Ovary (tissue), 9 donors: Measurements from ENCODE around the gene REELD1. TPM values are rescaled to one million over a fixed set of nuclear protein-coding genes. Genes with fewer than 3 reads are reported as not detected.

ENCODE experiments used
- DNase-seq, 5 donors: peaks; one replicate each; pipeline ENCODE4 v3.0.0-alpha.2; 2019 to 2020
- H3K27ac ChIP-seq, 2 donors: fragments of 200-600 bp; one replicate each; pipeline versions ENCODE4 v1.5.1 to v1.8.0; 2019 to 2022
- H3K27me3 ChIP-seq: fragments of 200-600 bp; one replicate; pipeline ENCODE4 v1.8.0; 2022
- H3K36me3 ChIP-seq: fragments of 200-600 bp; sonication (generic); one replicate; pipeline ENCODE4 v1.5.1; 2019
- H3K4me1 ChIP-seq: one replicate; pipeline ENCODE4 v1.8.1; 2013; ENCODE audit warnings: mild to moderate bottlenecking, moderate library complexity; ENCODE audit not compliant: insufficient read depth
- H3K4me3 ChIP-seq: fragments of 200-600 bp; sonication (generic); one replicate; pipeline ENCODE4 v1.5.1; 2017
- H3K9me3 ChIP-seq, 2 donors: fragments of 200-600 bp in 1 of 2; sonication (generic) in 1 of 2; one replicate each; pipeline versions ENCODE4 v1.5.1 to v1.8.1; 2013 to 2019; ENCODE audit warnings: mild to moderate bottlenecking in 1 of 2, moderate library complexity in 1 of 2
- EP300 ChIP-seq: sonication (generic); formaldehyde crosslinking; IDR thresholded peaks from one replicate; pipeline ENCODE4 v1.6.1; 2017; ENCODE audit warnings: antibody characterized with exemption
- POLR2A ChIP-seq: fragments of 450-650 bp; IDR thresholded peaks from one replicate; pipeline ENCODE4 v1.6.1; 2017; ENCODE audit warnings: antibody characterized with exemption, mild to moderate bottlenecking, moderate library complexity
- WGBS, 3 donors: extraction: QIAGEN DNeasy Blood & Tissue Kit in 1 of 3; methylation state at CpG; one replicate each; pipeline versions ENCODE4 v1.1.5 to v1.1.7; 2013 to 2017; 5-methylcytosine and 5-hydroxymethylcytosine counted together
- intact Hi-C, 4 donors: fragments of 100-400 bp; cut with DNase I; formaldehyde crosslinking; loops; one replicate each; pipeline versions ENCODE4 v1.11.0 to v1.15.1; 2022 to 2023
- polyA plus RNA-seq, 2 donors: library from polyadenylated mRNA; stranded (reverse); fragments of 200-250 nt in 1 of 2; fragments of 350-450 nt in 1 of 2; fragmentation: Illumina TruSeq in 1 of 2; extraction: RNeasy Lipid Tissue Mini Kit (QIAGEN cat#74804) in 1 of 2; gene quantifications; one replicate each; pipeline ENCODE4 v1.2.3, GENCODE V29; 2013 to 2014
- total RNA-seq, 7 donors: library from RNA; depleted of rRNA in 2 of 7; stranded (reverse); fragments of >200 nt in 2 of 7; fragmentation: NEBNext Ultra II Directional in 3 of 7; extraction: Animal tissue kit (Norgen Biotek cat#: 25700) in 3 of 7; gene quantifications; one replicate each; pipeline versions ENCODE4 v1.1.0 to v1.2.4, GENCODE V29; 2016 to 2023
- TF ChIP-seq, protein P1 (sequence below), 3 donors: fragments of 450-650 bp in 2 of 3; fragments of 200-600 bp in 1 of 3; IDR thresholded peaks; one replicate each; pipeline versions ENCODE4 v1.5.1 to v1.8.0; 2016 to 2022; ENCODE audit warnings: antibody characterized with exemption in 3 of 3, mild to moderate bottlenecking in 1 of 3
- donor health status: DM: no; HTN: no; CAD: no; lungs with moderate emphysema.
- donor health status: DM: no; HTN: no; CAD: no.
- donor health status: Bipolar disorder and iron deficiency.
- donor health status: DM: yes; HTN: yes; CAD: no.
- donor health status: DM: no; HTN: no; CAD: no.
- donor health status: DM: yes; HTN: yes; CAD: no.

The REELD1 gene
- total and polyA plus RNA-seq, 9 donors: 0.15 to 0.95 (median 0.38) TPM; not detected in 5

DNA sequence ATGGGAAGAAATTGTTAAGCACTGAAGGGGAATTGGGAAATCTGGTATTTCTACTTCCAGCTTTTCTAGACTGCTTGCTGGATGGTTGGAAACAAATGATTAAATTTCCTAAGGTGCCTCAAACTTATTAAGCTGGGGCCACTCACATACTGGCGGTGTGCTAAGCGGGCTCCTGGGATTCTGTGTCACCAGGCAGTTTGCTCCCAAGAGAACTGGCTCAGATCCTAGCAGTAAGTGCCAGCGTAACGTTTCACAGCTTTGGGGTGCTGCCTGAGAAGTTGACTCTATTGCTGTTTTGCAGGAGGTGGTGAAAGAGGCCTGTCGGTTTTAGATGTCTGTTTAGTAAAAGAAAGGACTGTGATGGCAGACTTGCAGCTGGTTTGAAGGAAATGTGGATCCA is 6.9 kb upstream of the REELD1 start:
- Histone ChIP-seq H3K4me3 (no peak overlapping the region), H3K9me3 (no peaks in the 10 kb centered on the region), H3K27ac (no peak overlapping the region), H3K4me1 (peaks cover 2% of the 10 kb centered on the region), H3K36me3 (no peaks in the 10 kb centered on the region), H3K27me3 (no peaks in the 10 kb centered on the region)
- no peak for DNase-seq
- intact Hi-C loops: no loop called here
- TF ChIP-seq POLR2A (no peak), EP300 (no peak)
- TF ChIP-seq, protein P1, sequence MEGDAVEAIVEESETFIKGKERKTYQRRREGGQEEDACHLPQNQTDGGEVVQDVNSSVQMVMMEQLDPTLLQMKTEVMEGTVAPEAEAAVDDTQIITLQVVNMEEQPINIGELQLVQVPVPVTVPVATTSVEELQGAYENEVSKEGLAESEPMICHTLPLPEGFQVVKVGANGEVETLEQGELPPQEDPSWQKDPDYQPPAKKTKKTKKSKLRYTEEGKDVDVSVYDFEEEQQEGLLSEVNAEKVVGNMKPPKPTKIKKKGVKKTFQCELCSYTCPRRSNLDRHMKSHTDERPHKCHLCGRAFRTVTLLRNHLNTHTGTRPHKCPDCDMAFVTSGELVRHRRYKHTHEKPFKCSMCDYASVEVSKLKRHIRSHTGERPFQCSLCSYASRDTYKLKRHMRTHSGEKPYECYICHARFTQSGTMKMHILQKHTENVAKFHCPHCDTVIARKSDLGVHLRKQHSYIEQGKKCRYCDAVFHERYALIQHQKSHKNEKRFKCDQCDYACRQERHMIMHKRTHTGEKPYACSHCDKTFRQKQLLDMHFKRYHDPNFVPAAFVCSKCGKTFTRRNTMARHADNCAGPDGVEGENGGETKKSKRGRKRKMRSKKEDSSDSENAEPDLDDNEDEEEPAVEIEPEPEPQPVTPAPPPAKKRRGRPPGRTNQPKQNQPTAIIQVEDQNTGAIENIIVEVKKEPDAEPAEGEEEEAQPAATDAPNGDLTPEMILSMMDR (IDR thresholded peaks at IDR 0.05): no peak
- WGBS, 3 donors: 66 to 79% (median 78%) methylated on average over 5 of the region's 5 CpGs

DNA sequence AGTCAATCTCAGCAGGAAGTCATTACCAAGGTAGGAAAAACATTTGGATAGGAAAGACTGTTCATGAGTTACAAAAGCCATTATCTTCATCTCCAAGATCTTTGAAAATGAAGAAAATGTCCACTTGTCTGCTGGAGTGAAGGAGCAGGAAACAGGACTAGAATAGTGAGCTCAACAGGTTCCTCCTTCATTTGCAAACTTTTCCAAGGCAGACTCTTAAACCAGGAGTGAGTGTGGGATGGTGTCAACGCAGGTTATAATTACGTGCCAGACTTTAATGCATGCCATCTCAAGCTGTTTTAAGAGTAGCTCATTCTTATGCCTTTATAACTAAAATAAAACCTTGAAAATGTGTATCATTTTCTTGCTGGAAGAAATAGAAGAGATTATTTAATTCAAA is 3.4 kb upstream of the REELD1 start:
- no peak overlapping the region for H3K4me3 ChIP-seq
- WGBS, 3 donors: 35 to 61% (median 36%) methylated on average over 2 of the region's 2 CpGs
- no peaks in the 10 kb centered on the region for H3K27me3 ChIP-seq
- H3K9me3 ChIP-seq: no peaks in the 10 kb centered on the region
- DNase-seq: no peak
- H3K36me3 ChIP-seq: no peaks in the 10 kb centered on the region
- H3K4me1 ChIP-seq: peaks cover 2% of the 10 kb centered on the region
- H3K27ac ChIP-seq: no peak overlapping the region
- intact Hi-C loops: no loop called here
- TF ChIP-seq, protein P1 (IDR thresholded peaks at IDR 0.05): no peak
- no peak for TF ChIP-seq EP300

DNA sequence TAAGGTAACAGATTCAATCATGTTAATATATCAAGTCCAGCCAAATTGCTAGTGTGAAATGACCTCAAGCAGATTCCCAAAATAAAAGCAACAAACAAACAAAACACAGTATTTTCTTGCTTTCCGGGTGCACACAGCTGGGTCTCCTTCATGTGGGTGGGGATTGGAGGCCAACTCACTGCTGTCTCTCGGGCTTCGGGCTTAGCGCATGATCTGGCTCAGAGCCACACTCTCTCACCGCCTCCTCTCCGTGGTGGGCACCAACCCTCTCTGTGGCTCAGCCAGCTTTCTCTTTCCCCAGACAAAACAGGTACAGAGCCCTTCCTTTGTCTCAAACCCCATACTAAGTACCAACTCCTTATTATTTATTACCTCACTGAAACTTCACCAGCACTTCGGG is 2.9 kb upstream of the REELD1 start:
- no peak overlapping the region for H3K27ac ChIP-seq
- no peak overlapping the region for H3K4me3 ChIP-seq
- TF ChIP-seq, protein P1 (IDR thresholded peaks at IDR 0.05): no peak
- TF ChIP-seq EP300 (no peak), POLR2A (no peak)
- intact Hi-C loops: no loop called here
- peaks cover 2% of the 10 kb centered on the region for H3K4me1 ChIP-seq
- no peaks in the 10 kb centered on the region for H3K9me3 ChIP-seq
- DNase-seq: no peak
- H3K27me3 ChIP-seq: no peaks in the 10 kb centered on the region
- WGBS, 3 donors: 23 to 54% (median 24%) methylated on average over 7 of the region's 7 CpGs
- H3K36me3 ChIP-seq: no peaks in the 10 kb centered on the region

DNA sequence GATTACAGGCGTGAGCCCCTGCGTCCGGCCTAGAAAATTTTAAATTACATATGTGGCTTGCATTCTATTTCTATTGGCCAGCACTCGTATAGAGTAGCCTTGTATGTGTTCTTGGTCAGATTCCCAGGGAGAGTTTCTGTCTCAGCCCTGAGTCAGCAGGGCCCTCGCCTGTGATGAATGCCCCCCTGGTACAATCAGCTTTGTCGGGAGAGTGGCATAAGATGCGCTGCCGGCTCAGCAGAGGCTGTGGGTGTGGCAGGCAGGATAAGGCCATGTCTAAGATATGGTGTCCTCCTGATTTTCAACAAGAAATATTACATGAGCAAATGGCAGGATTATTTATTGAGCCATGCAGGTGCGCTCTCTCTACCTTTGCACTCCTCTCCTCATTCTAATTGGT is 1.6 kb upstream of the REELD1 start:
- no peaks in the 10 kb centered on the region for H3K27me3 ChIP-seq
- TF ChIP-seq, protein P1 (IDR thresholded peaks at IDR 0.05): no peak
- TF ChIP-seq POLR2A (no peak), EP300 (no peak)
- 86 to 94% (median 91%) methylated on average over 9 of the region's 9 CpGs for WGBS, 3 donors
- DNase-seq: no peak
- H3K4me3 ChIP-seq: no peak overlapping the region
- H3K4me1 ChIP-seq: peaks cover 2% of the 10 kb centered on the region
- H3K36me3 ChIP-seq: no peaks in the 10 kb centered on the region
- intact Hi-C loops: no loop called here
- no peaks in the 10 kb centered on the region for H3K9me3 ChIP-seq
- H3K27ac ChIP-seq: no peak overlapping the region

DNA sequence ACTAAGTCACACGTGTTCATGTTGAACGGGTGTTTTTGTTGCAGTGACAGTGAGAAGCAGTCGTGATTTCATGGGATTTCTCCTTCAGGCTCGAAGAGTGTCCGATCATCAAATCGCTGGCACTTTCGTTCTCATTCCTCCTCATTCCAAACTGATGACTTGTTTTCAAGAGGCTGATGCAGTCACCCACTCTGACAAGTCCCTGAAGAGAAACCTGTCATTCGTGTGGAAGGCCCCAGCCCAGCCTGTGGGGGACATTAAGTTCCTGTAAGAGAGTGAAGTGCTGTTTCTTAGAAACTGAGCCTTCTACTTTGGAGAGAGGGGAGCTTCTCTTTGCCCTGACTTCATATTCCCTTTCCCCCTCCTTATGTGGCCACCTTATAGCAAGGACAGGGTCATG is 8.0 kb downstream of the REELD1 start:
- 72 to 84% (median 75%) methylated on average over 8 of the region's 8 CpGs for WGBS, 3 donors
- no peaks in the 10 kb centered on the region for H3K9me3 ChIP-seq
- no peak overlapping the region for H3K27ac ChIP-seq
- DNase-seq: no peak
- no peaks in the 10 kb centered on the region for H3K27me3 ChIP-seq
- peaks cover 1% of the 10 kb centered on the region for H3K4me1 ChIP-seq
- H3K36me3 ChIP-seq: no peaks in the 10 kb centered on the region
- intact Hi-C loops: no loop called here
- TF ChIP-seq POLR2A: no peak
- TF ChIP-seq, protein P1 (IDR thresholded peaks at IDR 0.05): no peak
- no peak for TF ChIP-seq EP300
- no peak overlapping the region for H3K4me3 ChIP-seq
